C4-2B (cell line): ENCODE data around the gene CPNE8.

Experiments
- ZFX ChIP-seq: fragments of 450-650 bp; IDR thresholded peaks from 2 replicates; pipeline ENCODE4 v1.6.1; 2017
- TF ChIP-seq, protein P1 (sequence below): fragments of 450-650 bp; conservative IDR thresholded peaks from 2 replicates; pipeline ENCODE4 v1.5.1; 2017; ENCODE audit warnings: mild to moderate bottlenecking

DNA sequence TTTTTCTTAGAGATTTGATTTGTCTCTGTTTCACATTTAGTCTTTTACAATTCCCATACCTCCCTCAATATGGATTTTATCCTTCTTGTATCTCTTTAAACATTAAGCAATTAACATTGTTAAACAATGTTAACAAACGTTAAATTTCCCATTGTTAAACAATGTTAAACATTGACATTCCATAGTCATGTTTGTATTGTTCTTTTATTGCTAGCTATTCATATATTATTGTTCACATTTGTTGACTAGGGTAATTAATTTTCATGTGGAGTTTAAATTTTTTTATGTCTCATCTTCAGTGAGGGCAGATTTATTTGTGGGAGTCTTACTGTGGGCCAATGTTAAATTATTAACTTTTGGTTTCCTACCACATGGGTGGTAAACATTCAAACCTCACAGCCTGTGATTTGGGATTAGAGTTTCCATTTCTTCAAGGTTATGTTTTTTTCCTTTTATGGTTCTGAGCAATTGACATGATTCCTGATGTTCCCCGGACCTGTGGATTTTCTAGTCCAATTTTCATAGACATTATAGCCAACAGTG, 294.5 kb downstream of the CPNE8 start:
- TF ChIP-seq, protein P1, sequence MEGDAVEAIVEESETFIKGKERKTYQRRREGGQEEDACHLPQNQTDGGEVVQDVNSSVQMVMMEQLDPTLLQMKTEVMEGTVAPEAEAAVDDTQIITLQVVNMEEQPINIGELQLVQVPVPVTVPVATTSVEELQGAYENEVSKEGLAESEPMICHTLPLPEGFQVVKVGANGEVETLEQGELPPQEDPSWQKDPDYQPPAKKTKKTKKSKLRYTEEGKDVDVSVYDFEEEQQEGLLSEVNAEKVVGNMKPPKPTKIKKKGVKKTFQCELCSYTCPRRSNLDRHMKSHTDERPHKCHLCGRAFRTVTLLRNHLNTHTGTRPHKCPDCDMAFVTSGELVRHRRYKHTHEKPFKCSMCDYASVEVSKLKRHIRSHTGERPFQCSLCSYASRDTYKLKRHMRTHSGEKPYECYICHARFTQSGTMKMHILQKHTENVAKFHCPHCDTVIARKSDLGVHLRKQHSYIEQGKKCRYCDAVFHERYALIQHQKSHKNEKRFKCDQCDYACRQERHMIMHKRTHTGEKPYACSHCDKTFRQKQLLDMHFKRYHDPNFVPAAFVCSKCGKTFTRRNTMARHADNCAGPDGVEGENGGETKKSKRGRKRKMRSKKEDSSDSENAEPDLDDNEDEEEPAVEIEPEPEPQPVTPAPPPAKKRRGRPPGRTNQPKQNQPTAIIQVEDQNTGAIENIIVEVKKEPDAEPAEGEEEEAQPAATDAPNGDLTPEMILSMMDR: no peak
- TF ChIP-seq ZFX: no peak
